ENCODE measurements around the gene UBAP2. TPM values are rescaled to one million over a fixed set of nuclear protein-coding genes. Genes with fewer than 3 reads are reported as not detected.

Gene UBAP2
- total RNA-seq, 1 donor from 2014 or later = 24.6 TPM

- Histone ChIP-seq H3K36me3 (peaks cover 2 to 8% of the 10 kb centered on the region in 2 donors), H3K4me3 (no peak overlapping the region), H3K9me3 (no peaks in the 10 kb centered on the region), H3K27me3 (no peaks in the 10 kb centered on the region), H3K27ac (no peak overlapping the region), H3K4me1 (peaks cover 30% of the 10 kb centered on the region)
- TF ChIP-seq CTCF (IDR thresholded peaks at IDR 0.05) (no peak), POLR2A (IDR thresholded peaks at IDR 0.05) (no peak), POLR2AphosphoS5 (IDR thresholded peaks at IDR 0.05; ENCODE audit: insufficient read depth in 1 of 2, low read depth in 1 of 2) (no peak)
- no peak for DNase-seq (ENCODE audit: extremely low spot score in 2 of 2)
- intact Hi-C loops (cut with DNase I) = no loop called here
Measured at GRCh38 chr9:33885948-33886347, 162.7 kb downstream of the UBAP2 start.

GRCh38 chr9:33884856-33885701 is 163.6 kb downstream of the UBAP2 start:
- Histone ChIP-seq H3K36me3 (peaks cover 2 to 8% of the 10 kb centered on the region in 2 donors), H3K4me3 (no peak overlapping the region), H3K9me3 (no peaks in the 10 kb centered on the region), H3K27ac (no peak overlapping the region), H3K27me3 (no peaks in the 10 kb centered on the region), H3K4me1 (peaks cover 31% of the 10 kb centered on the region)
- intact Hi-C loops (cut with DNase I) = no loop called here
- TF ChIP-seq CTCF (IDR thresholded peaks at IDR 0.05) = no peak
- no peak for TF ChIP-seq POLR2AphosphoS5 (IDR thresholded peaks at IDR 0.05; ENCODE audit: insufficient read depth in 1 of 2, low read depth in 1 of 2)
- TF ChIP-seq POLR2A (IDR thresholded peaks at IDR 0.05) = no peak
- DNase-seq (ENCODE audit: extremely low spot score in 2 of 2) = no peak

- Histone ChIP-seq H3K9me3 (no peaks in the 10 kb centered on the region), H3K27me3 (no peaks in the 10 kb centered on the region), H3K4me3 (no peak overlapping the region), H3K36me3 (no peaks in the 10 kb centered on the region), H3K4me1 (peaks cover 53% of the 10 kb centered on the region), H3K27ac (no peak overlapping the region)
- DNase-seq (ENCODE audit: extremely low spot score in 2 of 2) = no peak
- TF ChIP-seq POLR2A (IDR thresholded peaks at IDR 0.05) = no peak
- no peak for TF ChIP-seq POLR2AphosphoS5 (IDR thresholded peaks at IDR 0.05; ENCODE audit: insufficient read depth in 1 of 2, low read depth in 1 of 2)
- no peak for TF ChIP-seq CTCF (IDR thresholded peaks at IDR 0.05)
- intact Hi-C loops (cut with DNase I) = no loop called here
Measured at GRCh38 chr9:33881635-33882034, 167.1 kb downstream of the UBAP2 start.

GRCh38 chr9:33880211-33881089 is 168.2 kb downstream of the UBAP2 start:
- Histone ChIP-seq H3K27ac (no peak overlapping the region), H3K36me3 (no peaks in the 10 kb centered on the region), H3K27me3 (no peaks in the 10 kb centered on the region), H3K9me3 (no peaks in the 10 kb centered on the region), H3K4me3 (no peak overlapping the region), H3K4me1 (peaks cover 52% of the 10 kb centered on the region)
- no peak for DNase-seq (ENCODE audit: extremely low spot score in 2 of 2)
- intact Hi-C loops (cut with DNase I) = no loop called here
- TF ChIP-seq CTCF (IDR thresholded peaks at IDR 0.05) (no peak), POLR2A (IDR thresholded peaks at IDR 0.05) (no peak), POLR2AphosphoS5 (IDR thresholded peaks at IDR 0.05; ENCODE audit: insufficient read depth in 1 of 2, low read depth in 1 of 2) (no peak)
